GM13977 (cell line): ENCODE measurements around the gene TRIM47.

Experiments used
- DNase-seq: peaks from one replicate; pipeline ENCODE4 v3.0.0; 2012; ENCODE audit warnings: low spot score
- in situ Hi-C: fragments of 300-500 bp; cut with MboI; formaldehyde crosslinking; loops from one replicate; pipeline ENCODE4 v1.12.0; 2022; ENCODE audit warnings: low sequenced_read_pairs, low pct_unique_long_range_greater_than_20kb, mixed read lengths, inconsistent platforms; ENCODE audit not compliant: unreplicated experiment
- TF ChIP-seq, protein P1 (sequence below): IDR thresholded peaks from 2 replicates; pipeline ENCODE4 v1.5.1; 2012; ENCODE audit warnings: mild to moderate bottlenecking, control low read depth; ENCODE audit not compliant: insufficient read depth; ENCODE audit errors: extremely low read depth, missing control alignments

TRIM47 gene

DNA sequence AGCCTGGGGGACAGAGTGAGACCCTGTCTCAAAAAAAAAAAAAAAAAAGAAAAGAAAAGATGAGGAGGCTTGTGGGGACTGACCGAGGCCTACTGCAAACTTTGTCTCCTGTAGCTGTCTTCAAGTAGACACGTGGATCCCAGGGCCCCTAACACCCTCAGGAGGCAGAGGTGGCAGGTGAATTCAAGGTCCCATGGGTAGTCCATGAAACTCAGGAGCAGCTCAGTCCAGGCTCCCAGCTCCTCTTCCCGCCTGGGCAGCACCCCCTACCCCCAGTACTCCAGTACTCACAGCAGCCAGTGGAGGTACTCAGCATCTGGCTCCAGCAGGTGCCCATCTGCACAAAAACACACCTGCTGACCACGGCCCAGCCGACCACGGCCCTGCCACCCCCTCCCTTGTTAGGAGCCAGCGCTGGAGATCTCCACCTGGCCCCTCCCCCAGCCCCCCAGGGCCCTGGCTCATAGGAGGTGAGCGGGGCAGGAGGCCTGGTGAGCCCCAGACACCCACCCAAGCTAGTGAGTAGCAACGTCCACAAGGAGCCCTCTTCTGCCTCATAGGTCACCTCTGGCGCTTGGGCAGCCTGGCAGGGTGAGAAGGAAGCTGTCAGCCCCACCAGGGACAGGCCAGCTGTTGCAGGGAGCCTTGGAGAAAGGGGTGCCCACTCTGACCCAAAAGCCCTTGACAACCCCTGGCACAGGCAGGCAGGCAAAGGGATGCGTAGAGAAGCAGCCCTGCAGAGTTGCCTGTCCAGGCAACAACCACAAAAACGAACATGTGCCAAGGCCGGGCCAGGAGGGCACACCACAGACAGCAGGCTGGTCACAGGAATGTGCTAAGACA lies 22.5 kb upstream of the TRIM47 start:
- TF ChIP-seq, protein P1, sequence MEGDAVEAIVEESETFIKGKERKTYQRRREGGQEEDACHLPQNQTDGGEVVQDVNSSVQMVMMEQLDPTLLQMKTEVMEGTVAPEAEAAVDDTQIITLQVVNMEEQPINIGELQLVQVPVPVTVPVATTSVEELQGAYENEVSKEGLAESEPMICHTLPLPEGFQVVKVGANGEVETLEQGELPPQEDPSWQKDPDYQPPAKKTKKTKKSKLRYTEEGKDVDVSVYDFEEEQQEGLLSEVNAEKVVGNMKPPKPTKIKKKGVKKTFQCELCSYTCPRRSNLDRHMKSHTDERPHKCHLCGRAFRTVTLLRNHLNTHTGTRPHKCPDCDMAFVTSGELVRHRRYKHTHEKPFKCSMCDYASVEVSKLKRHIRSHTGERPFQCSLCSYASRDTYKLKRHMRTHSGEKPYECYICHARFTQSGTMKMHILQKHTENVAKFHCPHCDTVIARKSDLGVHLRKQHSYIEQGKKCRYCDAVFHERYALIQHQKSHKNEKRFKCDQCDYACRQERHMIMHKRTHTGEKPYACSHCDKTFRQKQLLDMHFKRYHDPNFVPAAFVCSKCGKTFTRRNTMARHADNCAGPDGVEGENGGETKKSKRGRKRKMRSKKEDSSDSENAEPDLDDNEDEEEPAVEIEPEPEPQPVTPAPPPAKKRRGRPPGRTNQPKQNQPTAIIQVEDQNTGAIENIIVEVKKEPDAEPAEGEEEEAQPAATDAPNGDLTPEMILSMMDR, result no peak
- DNase-seq, result no peak
- in situ Hi-C loops, result loop anchor here (10.0 to 25.0 kb wide), 2 partner anchors 104 to 411 kb away; partner anchors contain the start of genes CDK3 and QRICH2

DNA sequence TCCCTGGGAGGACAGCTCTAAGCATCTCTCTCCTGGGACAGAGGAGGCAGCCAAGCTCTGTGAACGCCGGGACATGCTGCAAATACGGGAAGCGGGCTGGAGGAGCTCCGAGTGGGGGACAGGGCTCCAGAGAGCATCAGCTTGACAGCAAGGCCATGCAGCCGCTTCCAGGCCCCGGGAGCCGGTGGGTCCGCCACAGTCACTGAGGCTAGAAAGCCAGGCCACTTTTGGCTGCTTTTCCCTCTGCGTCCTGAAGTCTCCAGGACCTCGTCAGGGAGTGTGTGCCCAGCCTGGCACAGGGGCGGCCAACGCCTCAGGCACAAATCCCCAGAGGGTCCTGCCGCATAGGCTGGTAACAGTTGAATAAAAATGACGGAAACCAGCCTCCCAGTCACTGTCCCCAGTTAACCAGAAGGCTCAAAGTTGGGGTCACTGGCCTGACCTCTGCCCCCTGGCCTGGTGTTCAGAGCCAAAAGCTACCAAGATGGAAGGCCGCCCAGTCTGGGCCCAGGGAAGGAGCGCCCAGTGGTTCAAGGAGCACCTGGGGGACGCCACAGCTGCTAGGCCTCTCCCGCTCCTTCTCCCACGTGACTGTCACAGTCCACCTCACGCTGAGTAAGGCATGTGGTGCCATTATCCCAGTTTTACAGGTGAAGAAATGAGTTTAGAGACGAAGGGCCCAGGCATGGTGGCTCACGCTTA lies 21.5 kb upstream of the TRIM47 start:
- no peak for DNase-seq
- TF ChIP-seq, protein P1, result no peak
- in situ Hi-C loops, result loop anchor here (10.0 to 25.0 kb wide), 2 partner anchors 105 to 412 kb away; partner anchors contain the start of genes CDK3 and QRICH2

DNA sequence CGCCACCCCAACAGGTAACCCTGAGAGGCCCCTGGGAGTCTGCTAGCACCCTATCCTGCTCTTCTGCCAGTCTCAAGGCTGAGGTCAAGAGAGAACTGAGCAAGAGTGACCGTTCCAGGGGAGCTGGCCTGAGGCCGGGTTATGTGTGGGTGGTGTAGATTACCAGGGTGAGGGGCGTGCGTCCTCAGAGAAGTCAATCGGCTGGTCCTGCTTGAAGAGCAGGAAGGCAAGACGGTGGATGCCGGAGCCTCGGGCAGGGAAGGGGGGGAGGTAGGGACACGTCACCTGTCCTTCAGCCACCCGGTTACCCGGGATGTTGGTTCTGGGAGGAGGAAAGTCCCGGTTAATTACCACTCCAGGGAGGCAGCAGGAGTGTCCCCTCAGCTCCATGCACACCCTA lies 21.0 kb upstream of the TRIM47 start:
- TF ChIP-seq, protein P1, result no peak
- in situ Hi-C loops, result no loop called here
- DNase-seq, result no peak

DNA sequence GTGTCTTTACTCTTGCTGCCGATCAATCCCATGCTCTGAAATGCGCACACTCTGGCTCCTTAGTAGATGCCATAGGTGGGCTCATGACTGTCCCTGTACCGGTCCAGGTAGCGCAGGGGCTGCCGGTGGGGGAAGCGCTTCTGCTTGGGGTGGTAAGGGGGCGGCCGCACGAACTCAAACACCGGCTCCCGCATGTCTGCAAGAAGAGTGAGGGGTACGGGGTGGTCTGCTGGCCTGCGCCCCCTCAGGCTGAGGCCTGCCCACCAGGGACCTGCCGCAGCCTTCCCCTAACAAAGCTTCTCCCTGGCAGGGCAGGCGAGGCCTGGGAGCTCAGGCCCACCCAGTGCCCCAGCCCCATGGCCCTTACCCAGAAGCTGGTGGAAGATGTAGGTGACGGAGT lies 20.4 kb upstream of the TRIM47 start:
- TF ChIP-seq, protein P1, result no peak

DNA sequence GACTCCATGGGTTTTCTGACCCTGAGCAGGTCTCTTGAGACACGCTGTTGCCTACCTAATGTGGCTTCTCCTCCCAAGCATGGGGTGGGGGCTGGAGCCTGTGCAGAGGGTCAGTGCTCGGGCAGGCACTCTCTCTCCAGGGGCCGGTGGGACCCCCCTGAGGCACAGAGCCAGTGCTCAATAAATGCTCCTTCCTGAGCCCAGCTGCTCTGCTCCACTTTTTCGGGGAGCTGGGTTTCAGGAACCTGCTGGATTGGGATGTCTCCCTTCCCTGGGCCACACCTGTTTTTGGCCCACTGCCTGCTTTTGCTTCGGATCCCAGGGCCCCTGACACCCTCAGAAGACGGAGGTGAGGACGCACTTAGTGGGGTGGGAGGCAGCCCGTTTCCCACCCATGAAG lies 19.7 kb upstream of the TRIM47 start:
- TF ChIP-seq, protein P1, result no peak
- in situ Hi-C loops, result no loop called here
- no peak for DNase-seq

More for the DNA sequence above, 20.4 kb upstream of the TRIM47 start:
- no peak for DNase-seq
- in situ Hi-C loops, result no loop called here

DNA sequence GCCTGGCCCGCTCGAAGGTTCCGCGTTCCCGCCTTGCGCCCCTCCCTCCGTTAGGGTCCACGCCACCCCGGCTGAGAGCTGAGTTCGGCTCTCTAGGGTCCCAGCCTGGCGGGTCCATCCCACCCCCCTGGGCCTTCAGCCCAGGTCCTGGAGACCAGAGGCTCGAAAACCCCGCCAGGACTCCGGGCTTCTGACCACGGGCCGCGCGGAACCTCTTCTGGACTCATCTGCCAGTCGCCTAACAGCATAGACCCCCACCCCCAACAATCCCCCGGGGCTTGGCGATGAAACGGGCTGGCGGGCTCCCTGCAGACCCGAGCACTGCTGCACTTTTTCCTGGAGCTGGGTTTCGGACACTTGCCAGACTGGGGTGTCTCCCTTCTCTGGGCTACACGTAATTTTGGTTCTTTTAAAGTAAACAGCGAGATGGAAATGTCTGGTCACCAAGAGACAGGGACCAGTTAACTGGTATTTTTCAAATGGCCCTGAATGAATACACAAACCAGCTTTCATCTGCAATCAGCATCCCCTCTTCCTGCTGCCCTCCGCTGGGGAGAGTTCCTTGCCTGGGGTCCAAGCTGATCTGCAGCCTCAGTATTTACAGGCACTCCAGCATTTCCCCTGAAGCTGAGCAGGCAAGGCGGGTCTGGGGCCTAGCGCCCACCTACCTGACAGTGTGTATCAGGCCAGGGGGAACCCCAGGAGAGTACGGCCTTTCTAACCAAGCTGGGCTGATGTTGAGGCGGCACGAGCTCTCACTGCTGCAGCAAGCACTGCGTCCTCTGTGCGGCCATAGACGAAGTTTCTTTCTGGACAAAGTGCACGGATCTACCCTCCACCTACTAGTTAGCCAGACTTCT lies 19.0 kb upstream of the TRIM47 start:
- in situ Hi-C loops, result no loop called here
- DNase-seq, result no peak
- TF ChIP-seq, protein P1, result no peak
